ENCODE data around the gene ACSBG1.
"Not testable (repeated sequence)": the region's sequence is repeated elsewhere in the genome, so short reads cannot be mapped to it uniquely, and the experiment has no call there.

ACSBG1 gene

GRCh38 chr15:78155355-78155939 is 78.9 kb downstream of the ACSBG1 start:
- Histone ChIP-seq H3K4me1 (ENCODE audit: control insufficient read depth in 2 of 2, insufficient read depth in 1 of 2, low read depth in 1 of 2, low read length in 2 of 2) (no peaks in the 10 kb centered on the region), H2AK5ac (ENCODE audit: low read depth, low read length) (no peak overlapping the region), H3K27ac (replicated peaks; ENCODE audit: low read length) (no peak overlapping the region), H3K9me3 (replicated peaks in 1 of 2; ENCODE audit: control insufficient read depth in 2 of 2, insufficient read depth in 1 of 2, low read depth in 1 of 2, low read length in 2 of 2) (no peaks in the 10 kb centered on the region), H3K4me3 (ENCODE audit: low read length in 2 of 2) (no peak overlapping the region), H3K4ac (ENCODE audit: low read length) (no peak overlapping the region), H3K9ac (ENCODE audit: low read depth, low read length, poor library complexity) (no peak overlapping the region), H2BK15ac (ENCODE audit: low read length) (no peak overlapping the region), H2AFZ (ENCODE audit: low read length) (no peak overlapping the region), H4K8ac (ENCODE audit: low read depth, low read length) (no peak overlapping the region), H2BK120ac (ENCODE audit: low read depth, low read length) (no peak overlapping the region), H3K36me3 (replicated peaks in 1 of 2; ENCODE audit: control insufficient read depth in 2 of 2, insufficient read depth in 2 of 2, low read length in 2 of 2) (peaks cover 3 to 28% of the 10 kb centered on the region in 2 donors), H4K91ac (ENCODE audit: low read depth, low read length, poor library complexity) (no peak overlapping the region), H2BK5ac (ENCODE audit: low read length) (no peak overlapping the region), H3K79me1 (ENCODE audit: low read depth, low read length) (no peaks in the 10 kb centered on the region), H3K4me2 (ENCODE audit: insufficient read depth, low read length, poor library complexity, severe bottlenecking) (no peak overlapping the region), H3K27me3 (ENCODE audit: control insufficient read depth in 3 of 3, insufficient read depth in 3 of 3, low read depth in 1 of 3, low read length in 3 of 3) (peaks cover 0 to 3% (median 0%) of the 10 kb centered on the region in 3 experiments), H3K18ac (ENCODE audit: low read length) (no peak overlapping the region), H3K14ac (ENCODE audit: low read length) (no peak overlapping the region), H3K23ac (ENCODE audit: low read depth, low read length, poor library complexity) (no peak overlapping the region), H2BK12ac (ENCODE audit: low read length) (no peak overlapping the region)
- DNase-seq (ENCODE audit: low spot score): no peak
- WGBS, 2 donors (ENCODE audit: extremely low coverage in 2 of 2, insufficient read length in 2 of 2, insufficient replicate concordance in 1 of 2): no CpG with 5 or more reads among the region's 4 CpGs

DNA sequence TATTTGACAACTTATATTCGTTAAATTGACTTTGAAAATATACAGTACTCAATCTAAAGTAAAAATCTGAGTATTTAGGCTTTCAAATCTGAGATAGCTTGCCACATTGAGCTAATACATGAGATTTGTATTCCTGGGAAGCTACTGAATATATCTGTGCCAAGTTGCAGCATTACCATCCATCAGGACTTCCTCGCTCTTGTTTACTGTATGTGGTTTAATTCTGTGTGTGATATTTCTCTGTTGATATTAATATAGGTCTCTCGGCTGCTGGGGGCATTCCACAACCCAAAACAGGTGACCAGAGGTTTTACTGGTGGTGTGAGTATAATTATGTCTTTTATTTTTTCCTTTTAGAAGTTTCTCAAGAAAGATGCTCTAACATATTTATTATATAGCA is 79.4 kb downstream of the ACSBG1 start:
- Histone ChIP-seq H3K18ac (ENCODE audit: low read length) (no peak overlapping the region), H3K79me1 (ENCODE audit: low read depth, low read length) (no peaks in the 10 kb centered on the region), H3K23ac (ENCODE audit: low read depth, low read length, poor library complexity) (no peak overlapping the region), H3K4me3 (ENCODE audit: low read length in 2 of 2) (no peak overlapping the region), H4K8ac (ENCODE audit: low read depth, low read length) (no peak overlapping the region), H2AK5ac (ENCODE audit: low read depth, low read length) (no peak overlapping the region), H2BK5ac (ENCODE audit: low read length) (no peak overlapping the region), H3K27ac (replicated peaks; ENCODE audit: low read length) (no peak overlapping the region), H4K91ac (ENCODE audit: low read depth, low read length, poor library complexity) (no peak overlapping the region), H2BK120ac (ENCODE audit: low read depth, low read length) (no peak overlapping the region), H3K9me3 (replicated peaks in 1 of 2; ENCODE audit: control insufficient read depth in 2 of 2, insufficient read depth in 1 of 2, low read depth in 1 of 2, low read length in 2 of 2) (no peaks in the 10 kb centered on the region), H3K27me3 (ENCODE audit: control insufficient read depth in 3 of 3, insufficient read depth in 3 of 3, low read depth in 1 of 3, low read length in 3 of 3) (peaks cover 0 to 5% (median 0%) of the 10 kb centered on the region in 3 experiments), H3K9ac (ENCODE audit: low read depth, low read length, poor library complexity) (no peak overlapping the region), H3K4me1 (ENCODE audit: control insufficient read depth in 2 of 2, insufficient read depth in 1 of 2, low read depth in 1 of 2, low read length in 2 of 2) (peaks cover 2 to 4% of the 10 kb centered on the region in 2 donors), H3K14ac (ENCODE audit: low read length) (no peak overlapping the region), H3K4ac (ENCODE audit: low read length) (no peak overlapping the region), H2BK15ac (ENCODE audit: low read length) (no peak overlapping the region), H2BK12ac (ENCODE audit: low read length) (no peak overlapping the region), H3K36me3 (replicated peaks in 1 of 2; ENCODE audit: control insufficient read depth in 2 of 2, insufficient read depth in 2 of 2, low read length in 2 of 2) (peaks cover 1 to 23% of the 10 kb centered on the region in 2 donors), H3K4me2 (ENCODE audit: insufficient read depth, low read length, poor library complexity, severe bottlenecking) (no peak overlapping the region), H2AFZ (ENCODE audit: low read length) (no peak overlapping the region)
- no peak for DNase-seq (ENCODE audit: low spot score)
- no CpG with 5 or more reads among the region's 3 CpGs for WGBS, 2 donors (ENCODE audit: extremely low coverage in 2 of 2, insufficient read length in 2 of 2, insufficient replicate concordance in 1 of 2)

- no CpG with 5 or more reads among the region's 8 CpGs for WGBS, 2 donors (ENCODE audit: extremely low coverage in 2 of 2, insufficient read length in 2 of 2, insufficient replicate concordance in 1 of 2)
Observed at GRCh38 chr15:78151075-78151474, 83.3 kb downstream of the ACSBG1 start.

DNA sequence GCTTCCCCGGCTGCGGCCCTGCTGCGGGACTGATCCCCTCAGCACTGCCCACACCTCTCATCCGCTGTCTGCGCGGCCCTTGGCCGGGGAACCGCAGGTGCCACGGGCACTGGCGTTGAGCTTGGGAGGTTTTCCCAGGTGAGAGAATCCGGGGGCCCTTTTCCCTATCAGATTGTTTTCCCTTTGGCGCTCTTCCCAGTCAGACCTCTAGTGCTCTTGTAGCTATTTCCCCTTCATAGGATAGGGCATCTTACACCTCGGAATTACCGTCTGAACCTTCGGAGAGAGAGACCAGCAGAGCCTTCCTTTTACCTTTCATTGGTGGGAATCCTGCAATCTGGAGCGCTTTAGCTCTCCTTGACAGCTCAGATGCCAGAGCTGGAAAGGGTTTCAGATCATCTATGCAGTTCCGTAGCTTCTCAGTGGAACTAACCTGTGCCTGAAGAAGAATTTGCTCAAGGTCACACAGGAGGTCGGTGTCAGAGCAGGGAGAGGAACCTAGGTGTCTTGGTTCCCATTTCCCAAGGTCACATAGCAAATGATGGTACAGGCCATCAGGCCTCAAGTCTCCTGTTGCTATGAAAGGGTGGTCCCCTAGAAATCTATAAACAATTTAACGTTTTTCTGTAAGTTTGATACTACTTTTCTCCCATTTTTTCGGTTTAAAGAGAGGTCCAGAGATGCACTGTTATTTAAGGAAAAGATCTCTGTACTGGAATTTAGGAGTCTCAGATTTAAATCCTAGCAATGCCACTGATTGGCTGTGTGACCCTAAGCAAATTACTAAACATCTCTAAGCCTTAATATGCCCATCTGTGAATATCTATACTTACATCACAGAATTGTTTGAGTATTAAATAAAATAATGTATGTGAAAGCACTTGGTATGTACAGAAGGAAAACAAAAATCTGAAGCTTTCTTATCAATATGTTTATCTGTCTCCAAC is 84.3 kb downstream of the ACSBG1 start:
- Histone ChIP-seq H3K27me3 (ENCODE audit: control insufficient read depth in 3 of 3, insufficient read depth in 3 of 3, low read depth in 1 of 3, low read length in 3 of 3) (peaks cover 0 to 10% (median 0%) of the 10 kb centered on the region in 3 experiments), H3K79me1 (ENCODE audit: low read depth, low read length) (no peaks in the 10 kb centered on the region), H3K9ac (ENCODE audit: low read depth, low read length, poor library complexity) (peak overlapping the region; percentile 99), H3K14ac (ENCODE audit: low read length) (peak overlapping the region; percentile 97), H3K4me2 (ENCODE audit: insufficient read depth, low read length, poor library complexity, severe bottlenecking) (peak overlapping the region; percentile 66), H2BK12ac (ENCODE audit: low read length) (no peak overlapping the region), H3K18ac (ENCODE audit: low read length) (peak overlapping the region; percentile 3), H3K4me3 (ENCODE audit: low read length in 2 of 2) (peak overlapping the region; percentile 90 to 98), H3K9me3 (replicated peaks in 1 of 2; ENCODE audit: control insufficient read depth in 2 of 2, insufficient read depth in 1 of 2, low read depth in 1 of 2, low read length in 2 of 2) (no peaks in the 10 kb centered on the region), H2AK5ac (ENCODE audit: low read depth, low read length) (no peak overlapping the region), H2BK5ac (ENCODE audit: low read length) (no peak overlapping the region), H4K8ac (ENCODE audit: low read depth, low read length) (no peak overlapping the region), H2BK120ac (ENCODE audit: low read depth, low read length) (no peak overlapping the region), H2AFZ (ENCODE audit: low read length) (peak overlapping the region; percentile 99), H3K27ac (replicated peaks; ENCODE audit: low read length) (no peak overlapping the region), H4K91ac (ENCODE audit: low read depth, low read length, poor library complexity) (no peak overlapping the region), H3K4ac (ENCODE audit: low read length) (no peak overlapping the region), H3K23ac (ENCODE audit: low read depth, low read length, poor library complexity) (peak overlapping the region; percentile 76), H3K36me3 (replicated peaks in 1 of 2; ENCODE audit: control insufficient read depth in 2 of 2, insufficient read depth in 2 of 2, low read length in 2 of 2) (no peaks in the 10 kb centered on the region), H3K4me1 (ENCODE audit: control insufficient read depth in 2 of 2, insufficient read depth in 1 of 2, low read depth in 1 of 2, low read length in 2 of 2) (peaks cover 3 to 6% of the 10 kb centered on the region in 2 donors), H2BK15ac (ENCODE audit: low read length) (no peak overlapping the region)
- WGBS, 2 donors (ENCODE audit: extremely low coverage in 2 of 2, insufficient read length in 2 of 2, insufficient replicate concordance in 1 of 2): no CpG with 5 or more reads among the region's 20 CpGs
- DNase-seq (ENCODE audit: low spot score): no peak

More at GRCh38 chr15:78151075-78151474, 83.3 kb downstream of the ACSBG1 start:
- not testable (repeated sequence) for H2BK12ac ChIP-seq (ENCODE audit: low read length); H3K14ac ChIP-seq (ENCODE audit: low read length); H2AFZ ChIP-seq (ENCODE audit: low read length); H3K36me3 ChIP-seq (replicated peaks in 1 of 2; ENCODE audit: control insufficient read depth in 2 of 2, insufficient read depth in 2 of 2, low read length in 2 of 2); H3K9me3 ChIP-seq (replicated peaks in 1 of 2; ENCODE audit: control insufficient read depth in 2 of 2, insufficient read depth in 1 of 2, low read depth in 1 of 2, low read length in 2 of 2); H2AK5ac ChIP-seq (ENCODE audit: low read depth, low read length); H2BK120ac ChIP-seq (ENCODE audit: low read depth, low read length); H3K27me3 ChIP-seq (ENCODE audit: control insufficient read depth in 3 of 3, insufficient read depth in 3 of 3, low read depth in 1 of 3, low read length in 3 of 3); H2BK5ac ChIP-seq (ENCODE audit: low read length); H3K4ac ChIP-seq (ENCODE audit: low read length); H3K23ac ChIP-seq (ENCODE audit: low read depth, low read length, poor library complexity); H3K79me1 ChIP-seq (ENCODE audit: low read depth, low read length); H3K4me1 ChIP-seq (ENCODE audit: control insufficient read depth in 2 of 2, insufficient read depth in 1 of 2, low read depth in 1 of 2, low read length in 2 of 2); H4K91ac ChIP-seq (ENCODE audit: low read depth, low read length, poor library complexity); DNase-seq (ENCODE audit: low spot score); H3K27ac ChIP-seq (replicated peaks; ENCODE audit: low read length); H4K8ac ChIP-seq (ENCODE audit: low read depth, low read length); H3K9ac ChIP-seq (ENCODE audit: low read depth, low read length, poor library complexity); H3K4me3 ChIP-seq (ENCODE audit: low read length in 2 of 2); H3K18ac ChIP-seq (ENCODE audit: low read length); H2BK15ac ChIP-seq (ENCODE audit: low read length); H3K4me2 ChIP-seq (ENCODE audit: insufficient read depth, low read length, poor library complexity, severe bottlenecking)

Measured in neuronal stem cell (in vitro differentiated cells).